DMS 273 treated with DMSO at 0.1 percent for 48 hours (cell line): ENCODE measurements around the gene GNA14.
"Not testable (repeated sequence)": the region's sequence is repeated elsewhere in the genome, so short reads cannot be mapped to it uniquely, and the experiment has no call there.

Experiments used
- DNase-seq: peaks from one replicate; lab custom pipeline; 2025; lab: John Stamatoyannopoulos, UW

The GNA14 gene

DNA sequence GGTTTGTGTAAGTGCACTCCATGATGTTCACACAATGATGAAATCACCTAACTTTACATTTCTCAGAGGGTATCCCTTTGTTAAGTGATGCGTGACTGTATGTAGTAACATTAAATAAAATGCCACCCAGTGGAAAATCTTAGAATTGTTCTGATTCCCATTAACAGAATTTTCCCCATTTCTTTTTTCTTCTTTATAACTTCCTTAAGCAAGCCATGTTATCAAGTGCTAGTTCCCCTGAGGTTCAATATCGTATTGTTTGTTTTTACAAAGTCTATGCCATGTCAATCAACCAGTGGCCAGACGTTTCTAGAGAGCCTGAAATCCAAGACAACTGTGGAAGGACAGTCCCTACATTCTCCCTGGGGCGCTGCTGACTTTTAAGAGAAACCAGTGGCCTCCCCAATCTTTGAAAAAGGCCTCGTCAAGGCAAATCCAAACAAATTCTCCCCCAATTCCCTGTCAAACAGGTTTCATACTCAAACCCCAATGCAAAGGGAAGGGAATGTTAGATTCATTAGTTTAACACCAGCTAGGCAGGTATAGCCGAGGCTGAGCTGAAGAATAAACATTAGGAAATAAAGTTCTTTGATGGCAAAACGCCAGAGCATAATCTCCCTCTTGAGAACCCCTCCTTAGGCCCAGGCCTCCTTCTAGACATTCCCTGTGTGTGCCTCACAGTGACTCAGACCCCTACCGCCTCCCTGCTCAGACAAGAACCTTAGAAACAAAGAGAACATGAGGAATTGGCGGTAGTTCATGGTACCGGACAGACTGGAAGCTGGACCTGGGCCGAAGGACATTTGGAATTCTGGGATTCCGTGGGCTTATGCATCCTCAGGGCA lies 198.7 kb downstream of the GNA14 start:
- DNase-seq: no peak

DNA sequence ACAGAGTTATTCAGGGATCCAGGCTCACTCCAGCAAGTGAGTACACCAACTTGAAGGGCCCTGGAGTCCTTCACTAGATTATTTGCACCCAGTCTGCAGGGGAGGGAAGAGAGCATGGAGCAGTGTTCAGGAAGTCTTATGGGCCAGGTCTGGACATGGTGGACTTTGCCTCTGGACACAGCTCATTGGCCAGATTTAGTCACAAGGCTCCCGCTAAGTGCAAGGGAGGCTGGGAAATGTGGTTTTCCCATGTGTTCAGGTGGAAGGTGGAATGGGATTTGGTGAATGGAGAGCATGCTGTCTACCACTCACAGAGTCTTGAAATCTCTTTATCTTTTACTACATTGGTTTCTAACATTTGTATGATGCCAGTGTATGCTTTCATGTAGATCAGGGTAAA lies 200.5 kb downstream of the GNA14 start:
- no peak for DNase-seq

DNA sequence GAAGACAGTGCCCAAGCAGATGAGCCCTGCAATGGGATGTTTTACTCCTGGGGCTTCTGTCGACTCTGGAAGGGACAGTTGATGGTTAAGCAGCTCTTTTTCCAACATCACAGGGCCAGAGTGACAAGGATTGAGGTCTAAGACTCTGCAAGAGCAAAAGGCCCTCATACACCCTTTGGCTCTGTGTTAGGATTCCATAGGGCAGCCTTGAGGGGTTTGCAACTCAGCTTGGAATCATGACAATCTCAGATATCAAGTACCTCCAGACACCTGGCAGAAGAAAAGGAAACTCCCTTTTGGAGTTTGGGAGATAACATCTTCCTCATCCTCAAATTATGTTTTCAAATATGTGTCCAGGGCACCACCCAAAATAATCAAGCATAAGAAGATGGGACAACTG lies 205.7 kb downstream of the GNA14 start:
- no peak for DNase-seq

DNA sequence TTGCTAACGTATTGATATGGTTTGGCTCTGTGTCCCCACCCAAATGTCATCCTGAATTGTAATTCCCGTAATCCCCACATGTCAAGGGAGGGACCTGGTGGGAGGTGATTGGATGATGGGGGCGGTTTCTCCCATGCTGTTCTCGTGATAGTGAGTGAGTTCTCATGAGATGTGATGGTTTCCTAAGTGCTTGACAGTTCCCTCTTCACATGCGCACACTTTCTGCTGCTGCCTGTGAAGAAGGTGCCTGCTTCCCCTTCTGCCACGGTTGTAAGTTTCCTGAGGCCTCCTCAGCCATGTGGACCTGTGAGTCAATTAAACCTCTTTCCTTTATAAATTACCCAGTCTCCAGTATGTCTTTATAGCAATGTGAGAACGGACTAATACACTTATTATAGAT lies 207.0 kb downstream of the GNA14 start:
- not testable (repeated sequence) for DNase-seq

DNA sequence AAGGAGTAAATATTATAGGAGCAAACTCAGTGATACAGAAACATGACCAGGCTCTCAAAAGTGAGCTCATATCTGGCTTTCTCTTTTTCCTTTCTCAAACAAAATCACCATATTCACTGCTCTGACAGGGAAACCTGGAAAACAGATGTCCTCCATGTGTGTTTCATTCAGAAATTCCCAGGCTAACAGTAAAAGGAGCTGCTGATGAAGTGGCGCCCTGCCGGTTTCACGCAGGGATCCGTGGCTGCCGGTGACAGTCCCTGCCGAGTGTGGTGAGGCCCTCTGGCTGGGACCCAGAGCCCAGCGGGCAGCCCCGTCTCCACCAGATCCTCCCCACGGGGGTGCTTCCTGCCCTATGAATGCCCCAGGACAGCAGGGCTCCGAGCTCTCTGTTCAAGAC lies 208.1 kb downstream of the GNA14 start:
- no peak for DNase-seq

DNA sequence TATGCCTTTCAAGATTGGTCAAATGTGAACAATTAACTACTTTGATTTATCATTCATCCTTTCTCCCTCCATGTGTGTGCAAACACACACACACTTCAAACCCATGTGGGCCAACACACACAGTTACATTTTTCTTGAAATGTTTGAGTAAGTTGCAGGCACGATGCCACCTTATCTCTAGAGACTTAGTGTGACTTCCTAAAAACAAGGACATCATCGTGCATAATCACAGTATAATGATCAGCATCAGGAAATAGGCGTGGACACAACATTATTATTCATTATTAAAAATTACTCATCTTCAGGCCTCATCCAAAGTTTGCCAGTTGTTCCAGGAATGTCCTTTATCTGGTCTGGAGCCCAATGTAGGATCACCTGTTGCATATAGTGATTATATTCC lies 209.5 kb downstream of the GNA14 start:
- DNase-seq: no peak

DNA sequence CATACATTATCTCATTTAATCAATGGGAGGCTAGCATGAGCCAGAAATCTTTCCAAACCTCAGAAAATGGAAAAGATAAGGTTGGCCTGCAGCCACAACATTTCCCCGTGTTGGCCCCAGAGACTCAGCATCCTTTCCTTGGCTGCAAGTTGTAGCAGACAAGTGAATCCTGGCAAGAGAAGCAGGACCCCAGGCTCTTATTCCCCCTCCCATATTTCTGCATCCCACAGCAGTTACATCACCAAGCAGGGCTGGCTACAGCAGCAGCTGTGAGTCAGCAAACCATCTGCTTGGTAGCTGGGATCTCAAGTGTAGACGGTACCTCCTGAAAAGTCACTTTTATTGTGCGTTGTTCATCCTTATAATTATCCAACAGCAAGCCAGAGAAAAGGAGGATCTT lies 212.4 kb downstream of the GNA14 start:
- DNase-seq: no peak

DNA sequence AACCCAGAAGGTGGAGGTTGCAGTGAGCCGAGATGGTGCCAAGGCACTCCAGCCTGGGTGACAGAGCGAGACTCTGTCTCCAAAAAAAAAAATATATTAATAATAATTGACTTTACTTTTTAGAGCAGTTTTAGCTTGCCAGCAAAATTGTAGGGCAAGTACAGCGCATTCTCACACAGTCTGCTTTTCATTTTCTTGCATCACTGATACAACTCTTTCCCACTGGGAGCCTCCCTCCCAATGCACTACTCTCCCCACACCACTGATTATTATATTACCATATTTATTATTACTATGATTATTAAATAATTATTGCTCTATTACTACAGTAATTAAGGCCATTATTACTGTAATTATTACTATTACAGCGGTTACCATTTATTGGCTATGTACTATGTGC lies 212.8 kb downstream of the GNA14 start:
- DNase-seq: no peak

DNA sequence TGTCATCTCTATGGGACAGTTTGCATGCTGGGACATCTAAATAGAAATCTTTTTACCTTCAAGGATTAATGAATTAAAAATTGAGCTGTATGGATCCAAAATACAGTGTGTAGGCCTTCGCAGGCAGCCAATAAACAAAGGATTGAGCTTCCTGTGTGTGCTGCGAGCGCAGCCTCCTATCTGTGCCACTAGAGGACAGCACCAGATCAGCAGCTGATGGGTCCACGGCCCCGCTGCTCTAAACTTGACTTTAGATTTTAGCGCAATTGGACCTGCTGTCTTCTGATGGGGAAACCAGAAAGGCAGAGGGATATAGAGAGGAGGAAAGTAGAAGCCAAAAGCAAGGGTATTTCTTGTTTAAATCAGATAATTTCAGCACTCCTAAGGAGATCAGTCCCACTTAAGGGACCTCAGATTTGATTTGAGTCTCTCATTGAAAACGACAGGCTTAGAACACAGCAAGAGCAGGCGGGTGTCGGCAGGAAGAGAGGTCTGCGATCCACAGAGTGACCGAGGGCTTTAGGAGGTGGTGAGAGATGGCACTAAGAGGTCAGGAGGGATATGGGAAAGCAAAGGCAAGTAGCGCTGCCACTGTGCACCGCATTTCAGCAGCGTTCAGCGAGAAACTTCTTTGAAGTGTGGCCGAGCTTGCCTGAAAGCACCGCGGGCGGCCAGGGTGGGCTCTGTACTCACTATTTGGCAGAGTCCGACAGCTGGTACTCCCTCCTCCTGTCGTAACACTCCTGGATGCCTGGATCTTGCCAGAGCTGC lies 214.3 kb downstream of the GNA14 start:
- DNase-seq: peak; percentile 3

DNA sequence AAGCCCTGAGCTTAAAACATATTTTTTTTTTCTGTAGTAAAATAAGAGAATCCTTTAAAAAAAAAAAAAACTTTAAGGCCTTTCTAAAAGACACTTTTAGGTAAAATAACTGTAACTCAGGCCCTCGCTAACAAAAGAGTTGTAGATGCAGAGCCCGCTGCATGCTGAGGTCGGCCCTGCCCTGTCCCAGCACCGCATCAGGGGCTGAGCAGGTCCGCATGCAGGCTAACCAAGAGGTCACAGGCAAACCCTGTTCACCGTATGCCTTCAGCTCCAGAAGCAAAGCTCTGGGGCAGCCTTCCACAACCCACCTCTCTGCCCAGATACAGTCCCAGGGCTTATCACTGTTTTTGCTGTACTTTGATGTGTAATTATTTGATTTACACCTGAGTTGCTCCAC lies 216.1 kb downstream of the GNA14 start:
- no peak for DNase-seq

DNA sequence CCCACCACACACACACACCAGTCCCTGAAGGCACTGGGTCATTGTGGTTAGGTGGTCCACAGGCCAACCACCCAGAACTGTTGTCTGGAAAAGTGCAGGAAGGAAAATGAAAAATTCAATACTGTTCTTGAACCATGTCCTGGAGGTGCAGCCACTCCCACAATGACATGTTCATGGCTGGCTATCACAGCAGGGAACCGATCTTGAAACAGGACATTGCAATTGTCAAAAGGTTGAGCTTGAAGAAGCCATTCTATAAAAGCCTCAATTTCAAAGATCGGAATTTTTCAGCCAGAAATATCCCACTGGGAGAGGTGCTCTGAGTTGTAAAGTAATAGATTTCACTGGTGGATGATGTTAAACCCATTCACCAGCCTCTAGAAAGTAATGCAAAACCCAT lies 218.2 kb downstream of the GNA14 start:
- no peak for DNase-seq

DNA sequence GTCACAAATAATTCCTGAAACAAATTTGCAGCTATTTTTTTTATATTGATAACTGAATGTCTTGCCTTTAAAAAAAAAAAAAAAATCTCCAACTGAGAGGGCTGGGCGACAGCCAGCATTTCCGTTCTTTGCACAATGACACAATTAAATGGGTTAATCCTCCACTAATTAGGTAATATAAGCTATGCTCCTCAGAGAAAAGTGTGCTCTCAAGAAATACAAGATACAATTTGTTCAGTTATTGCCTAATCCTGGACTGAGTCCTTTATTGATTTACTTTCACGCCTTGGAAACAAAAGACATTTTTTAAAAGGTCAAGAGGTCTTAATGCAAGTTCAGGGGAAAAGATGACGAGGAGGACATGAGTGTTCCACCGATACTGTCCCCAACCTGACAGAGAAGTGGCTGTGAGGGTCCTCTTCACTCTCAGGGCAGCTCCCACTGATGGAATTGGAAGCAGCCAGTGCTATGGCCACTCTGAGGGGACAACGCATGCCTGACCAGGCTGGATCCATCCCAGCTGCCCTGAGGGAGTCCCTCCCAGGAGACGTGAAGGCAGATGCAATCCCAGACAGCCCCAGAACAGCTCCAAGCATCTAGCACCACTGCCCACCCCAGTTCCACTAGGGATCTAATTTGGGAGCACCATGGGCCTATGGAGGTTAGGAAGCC lies 220.7 kb downstream of the GNA14 start:
- DNase-seq: no peak

DNA sequence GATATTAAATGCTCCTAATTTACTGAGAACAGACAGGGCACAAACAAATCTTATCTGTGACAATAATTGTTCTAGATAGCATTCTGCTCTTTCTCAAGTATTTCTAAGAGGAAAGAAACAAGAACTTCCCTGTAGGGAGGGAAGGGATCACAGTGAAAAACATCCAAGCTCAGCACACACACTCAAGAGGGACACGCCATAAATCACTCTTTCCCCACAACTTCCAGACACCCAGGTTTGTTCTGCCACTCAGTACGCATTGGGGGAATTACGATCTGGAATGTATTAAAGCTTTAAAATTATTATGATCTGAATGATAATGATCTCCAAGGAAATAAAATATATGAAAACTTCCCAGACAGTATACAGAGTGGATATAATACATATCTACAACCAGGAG lies 221.4 kb downstream of the GNA14 start:
- no peak for DNase-seq

DNA sequence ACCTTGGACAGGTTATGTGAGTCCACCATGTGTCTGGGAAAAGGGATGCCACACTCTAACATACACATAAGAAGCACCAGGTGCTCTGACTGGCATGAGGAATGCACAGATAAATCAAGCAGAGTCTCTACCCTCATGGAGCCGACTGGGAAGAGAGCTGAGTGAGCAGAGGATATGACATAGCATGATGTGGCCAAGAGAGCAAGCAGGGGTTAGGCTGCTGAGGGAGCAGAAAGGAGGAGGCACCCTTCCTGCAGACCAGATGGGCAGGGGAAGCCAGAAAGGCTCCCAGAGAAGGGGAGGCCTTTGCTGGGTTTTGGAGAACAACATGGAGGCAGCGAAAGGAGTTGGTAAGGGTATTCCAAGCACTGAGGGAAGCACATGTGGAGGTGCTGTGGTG lies 223.1 kb downstream of the GNA14 start:
- DNase-seq: no peak

DNA sequence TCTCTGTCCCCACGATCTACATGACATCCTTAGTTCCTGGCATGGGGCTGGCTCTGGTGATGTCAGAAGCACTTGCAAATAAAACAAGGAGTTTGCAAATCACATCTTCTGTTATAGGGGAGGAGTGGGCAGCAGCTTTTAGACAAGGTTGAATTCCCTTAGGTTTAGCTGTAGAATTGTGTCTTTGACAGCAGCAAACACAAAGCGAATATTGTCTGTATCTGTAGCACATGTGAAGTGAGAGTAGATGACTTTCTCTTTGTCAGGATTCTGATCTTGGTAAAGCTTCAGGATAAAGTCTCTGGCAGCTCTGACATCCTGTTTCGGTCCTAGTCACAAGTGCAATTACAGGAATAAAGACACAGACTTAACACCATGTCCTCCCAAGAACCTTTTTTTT lies 224.3 kb downstream of the GNA14 start:
- DNase-seq: no peak

DNA sequence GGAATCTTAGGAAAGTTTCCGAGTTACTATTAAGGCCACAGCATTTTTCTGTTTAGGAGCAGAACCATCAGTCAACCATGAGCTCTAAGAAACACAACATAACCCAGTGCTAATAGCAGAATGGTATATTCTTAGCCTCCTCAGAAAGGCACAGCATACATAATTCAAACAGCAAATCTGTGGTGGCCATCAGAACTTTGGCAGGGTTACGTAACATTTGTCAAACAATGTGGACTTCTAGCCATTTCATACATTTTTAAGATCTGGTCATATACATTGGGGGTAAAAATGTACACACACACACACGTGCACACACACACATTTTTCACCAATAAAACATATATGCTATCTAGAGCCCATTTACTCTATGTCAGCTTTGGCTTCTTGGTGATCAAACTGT lies 225.2 kb downstream of the GNA14 start:
- DNase-seq: no peak

DNA sequence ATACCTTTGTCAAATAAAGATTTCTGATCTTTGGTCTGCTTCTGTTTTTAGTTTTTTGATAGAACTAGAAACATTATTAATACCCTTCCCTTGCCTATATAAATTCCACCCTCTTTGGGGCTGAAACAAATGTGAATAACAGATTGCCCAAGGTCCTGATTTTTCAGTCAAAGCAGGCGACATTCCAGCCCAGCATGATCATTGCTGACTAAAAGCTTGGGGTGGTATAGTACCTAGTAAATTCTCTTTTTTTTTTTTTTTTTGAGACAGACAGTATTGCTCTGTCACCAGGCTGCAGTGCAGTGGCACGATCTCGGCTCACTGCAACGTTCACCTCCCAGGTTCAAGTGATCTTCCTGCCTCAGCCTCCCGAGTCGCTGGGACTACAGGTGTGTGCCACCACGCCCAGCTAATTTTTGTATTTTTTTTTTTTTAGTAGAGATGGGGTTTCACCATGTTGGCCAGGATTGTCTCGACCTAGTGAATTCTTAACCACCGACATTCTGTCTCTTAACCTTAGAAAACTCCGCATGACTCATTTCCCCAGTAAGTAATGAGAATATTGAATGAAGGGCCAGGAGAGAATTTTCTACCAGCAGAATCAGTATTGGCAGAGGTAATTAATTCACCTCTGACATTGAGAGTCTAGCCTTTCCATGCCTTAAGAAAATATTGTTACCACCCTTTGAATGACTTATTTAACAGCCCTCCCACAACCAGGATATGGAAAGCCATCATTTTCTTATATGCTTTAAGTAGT lies 226.4 kb downstream of the GNA14 start:
- DNase-seq: no peak

DNA sequence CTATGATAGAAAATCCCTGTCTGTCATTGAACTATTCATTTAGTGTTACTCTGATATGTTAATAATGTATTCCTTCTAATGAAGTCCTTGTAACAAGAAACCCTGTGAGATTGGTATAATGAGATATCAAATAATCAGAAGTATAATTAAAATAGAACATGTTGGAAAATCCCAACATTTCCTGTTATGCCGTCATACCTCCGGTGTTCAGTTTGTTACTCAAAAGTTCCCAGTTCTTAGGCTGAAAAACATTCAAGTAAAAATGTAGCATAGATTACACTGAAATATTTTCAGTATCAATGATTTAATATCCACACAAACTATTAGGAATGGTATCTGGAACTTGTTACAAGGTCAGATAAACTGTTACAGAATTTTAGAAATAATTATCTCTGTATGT lies 227.5 kb downstream of the GNA14 start:
- DNase-seq: no peak

DNA sequence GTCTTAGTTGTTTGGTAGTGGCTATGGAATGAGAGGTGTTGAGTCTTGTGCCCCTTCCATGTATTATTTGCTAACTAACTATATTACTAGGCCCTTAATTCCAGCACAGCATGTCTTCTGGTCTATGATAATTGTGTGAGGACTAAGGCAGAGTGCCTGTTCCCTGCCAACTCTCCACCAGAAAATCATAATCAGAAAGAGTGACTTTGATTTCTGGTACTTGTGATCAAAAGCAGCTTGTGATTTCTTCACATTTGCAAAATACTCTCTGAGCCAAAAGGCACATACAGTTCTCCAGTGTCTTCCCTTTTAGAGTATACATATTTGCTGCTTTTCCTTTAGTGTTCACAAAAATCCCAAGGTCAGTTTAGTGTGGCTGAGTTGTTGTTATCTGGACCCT lies 229.9 kb downstream of the GNA14 start:
- DNase-seq: no peak

DNA sequence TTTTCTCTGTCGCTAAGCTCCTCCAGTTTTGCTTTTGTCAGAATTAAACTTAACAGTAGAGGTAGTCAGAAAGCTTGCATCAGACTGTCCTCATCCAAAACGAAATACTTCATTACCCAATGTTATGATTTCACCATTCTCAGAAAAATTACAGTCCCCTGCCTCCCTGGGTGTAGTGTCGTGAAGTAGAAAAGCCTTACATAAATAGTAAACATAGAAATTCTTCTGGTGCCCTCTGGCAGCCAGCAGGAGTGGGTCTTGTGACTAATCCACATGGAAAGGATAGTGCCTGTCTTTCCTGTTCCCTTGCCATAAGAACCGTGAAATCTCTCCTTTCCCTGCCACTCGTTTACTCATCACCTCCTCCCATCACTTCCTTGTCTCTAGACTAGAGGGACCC lies 230.6 kb downstream of the GNA14 start:
- no peak for DNase-seq

DNA sequence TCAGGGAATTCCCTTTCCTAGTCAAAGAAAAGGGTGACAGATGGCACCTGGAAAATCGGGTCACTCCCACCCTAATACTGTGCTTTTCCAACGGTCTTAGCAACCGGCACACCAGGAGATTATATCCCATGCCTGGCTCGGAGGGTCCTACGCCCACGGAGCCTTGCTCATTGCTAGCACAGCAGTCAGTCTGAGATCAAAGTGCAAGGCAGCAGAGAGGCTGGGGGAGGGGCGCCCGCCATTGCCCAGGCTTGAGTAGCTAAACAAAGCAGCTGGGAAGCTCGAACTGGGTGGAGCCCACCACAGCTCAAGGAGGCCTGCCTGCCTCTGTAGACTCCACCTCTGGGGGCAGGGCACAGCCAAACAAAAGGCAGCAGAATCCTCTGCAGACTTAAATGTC lies 239.6 kb downstream of the GNA14 start:
- DNase-seq: not testable (repeated sequence)

DNA sequence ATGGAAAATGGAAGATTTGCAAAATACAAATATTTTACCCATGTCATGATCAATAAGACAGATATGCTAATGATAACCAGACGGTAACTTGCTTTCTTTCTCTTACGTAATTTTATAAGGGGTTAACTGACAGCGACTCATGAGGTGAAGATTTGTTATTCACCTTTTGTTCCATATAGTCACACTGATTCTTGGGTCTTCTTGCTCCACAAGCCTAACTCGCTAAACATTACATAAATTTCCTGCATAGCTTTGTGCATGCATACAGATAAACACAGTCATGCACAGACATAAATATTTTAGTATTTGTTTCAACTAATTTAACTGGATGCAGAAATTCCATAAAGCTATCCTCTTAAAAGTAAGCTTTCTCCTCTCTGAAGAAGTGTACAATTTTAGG lies 244.9 kb downstream of the GNA14 start:
- no peak for DNase-seq
